K562 (cell line): ENCODE measurements around the gene DUSP5. TPM values are rescaled to one million over a fixed set of nuclear protein-coding genes. Genes with fewer than 3 reads are reported as not detected.

Source experiments
- ATAC-seq: fragments of 200-7000 bp; cut with Tn5 transposase; 3 replicates; pipeline ENCODE4 v1.9.1; 2020; ENCODE audit warnings: moderate library complexity
- BruUV-seq: library from RNA; stranded (reverse); fragments of 400-500 nt; replicated peaks from 2 replicates; lab custom pipeline; 2021; lab: Mats Ljungman, UMichigan
- CTCF ChIA-PET: fragments of 300-600 bp; formaldehyde crosslinking; extraction: SDS; loops from one replicate; lab custom pipeline; 2021; ENCODE audit warnings: low intra/inter-chr PET ratio; lab: Yijun Ruan, JAX
- POLR2A ChIA-PET: fragments of 300-600, 350-650 bp; sonication (Branson Sonifier 250); formaldehyde crosslinking; extraction: SDS; loops from one replicate; lab custom pipeline; 2021; ENCODE audit warnings: antibody characterized with exemption, inconsistent platforms; lab: Yijun Ruan, JAX
- DNase-seq, 4 experiments: peaks; one replicate each; pipeline versions ENCODE4 v3.0.0 to v3.0.0-alpha.2; 2011 to 2018; ENCODE audit warnings: low spot score in 3 of 4, mixed read lengths in 3 of 4; ENCODE audit errors: extremely low read depth in 1 of 4
- FAIRE-seq: peaks from 2 replicates; lab custom pipeline; 2011; peaks lifted over from hg19 to GRCh38; lab: Jason Lieb, UNC
- H2AFZ ChIP-seq: 2 replicates; pipeline ENCODE4 v1.6.0; 2011; ENCODE audit warnings: low read depth, low read length, control low read depth, inconsistent platforms
- H3K27ac ChIP-seq: fragments of 200-600 bp; 3 replicates; pipeline ENCODE4 v1.8.0; 2011; ENCODE audit warnings: low read depth, mild to moderate bottlenecking, control low read depth, inconsistent platforms, low read length, moderate library complexity, mixed read lengths; ENCODE audit errors: extremely low read depth
- H3K27me3 ChIP-seq, 2 experiments: fragments of 300-600 bp in 1 of 2; 2 replicates in 1 of 2; 3 replicates in 1 of 2; pipeline versions ENCODE4 v1.6.0 to v1.8.0; 2011; ENCODE audit warnings: inconsistent platforms in 2 of 2, low read length in 2 of 2, mild to moderate bottlenecking in 1 of 2, mixed read lengths in 1 of 2, moderate library complexity in 1 of 2; ENCODE audit not compliant: control insufficient read depth in 2 of 2, insufficient read depth in 2 of 2
- H3K36me3 ChIP-seq: fragments of 300-600 bp; 3 replicates; pipeline ENCODE4 v1.8.0; 2011; ENCODE audit warnings: mild to moderate bottlenecking, low read length, inconsistent platforms; ENCODE audit not compliant: control insufficient read depth, insufficient read depth
- H3K4me1 ChIP-seq, 2 experiments: fragments of 200-600 bp in 1 of 2; replicated peaks in 1 of 2; 2 replicates in 1 of 2; 3 replicates in 1 of 2; pipeline versions ENCODE4 v1.5.1 to v1.8.0; 2011; ENCODE audit warnings: inconsistent platforms in 2 of 2, low read length in 2 of 2, mild to moderate bottlenecking in 1 of 2, mixed read lengths in 1 of 2, moderate library complexity in 1 of 2; ENCODE audit not compliant: control insufficient read depth in 2 of 2, insufficient read depth in 2 of 2
- H3K4me2 ChIP-seq: 2 replicates; pipeline ENCODE4 v1.6.1; 2011; ENCODE audit warnings: low read length, control low read depth, inconsistent platforms, mixed read lengths; ENCODE audit not compliant: insufficient read depth
- H3K4me3 ChIP-seq: fragments of 200-600 bp; sonication (generic), shearing (Covaris generic); 2 replicates; pipeline ENCODE4 v1.5.1; 2016; ENCODE audit warnings: control low read depth, inconsistent platforms
- H3K79me2 ChIP-seq: fragments of 200-600 bp; 3 replicates; pipeline ENCODE4 v1.8.0; 2011; ENCODE audit warnings: low read length, inconsistent platforms; ENCODE audit not compliant: control insufficient read depth, insufficient read depth
- H3K9ac ChIP-seq, 2 experiments: 2 replicates each; pipeline versions ENCODE4 v1.6.0 to v1.6.1; 2011; ENCODE audit warnings: low read depth in 2 of 2, low read length in 2 of 2, control low read depth in 1 of 2, inconsistent platforms in 1 of 2, mild to moderate bottlenecking in 1 of 2, mixed read lengths in 1 of 2; ENCODE audit not compliant: insufficient read depth in 1 of 2
- H3K9me1 ChIP-seq: one replicate; pipeline ENCODE4 v1.6.0; 2011; ENCODE audit warnings: inconsistent platforms, mild to moderate bottlenecking, low read length, moderate library complexity; ENCODE audit not compliant: control insufficient read depth, insufficient read depth
- H3K9me3 ChIP-seq: replicated peaks from 2 replicates; pipeline ENCODE4 v1.5.1; 2011; ENCODE audit warnings: low read depth, low read length, inconsistent platforms; ENCODE audit not compliant: control insufficient read depth, insufficient read depth
- H4K20me1 ChIP-seq: replicated peaks from 2 replicates; pipeline ENCODE4 v1.6.1; 2011; ENCODE audit warnings: low read length, inconsistent platforms, mixed read lengths; ENCODE audit not compliant: control insufficient read depth, insufficient read depth
- BCOR ChIP-seq: fragments of 450-650 bp; IDR thresholded peaks from 2 replicates; pipeline ENCODE4 v1.6.1; 2016
- KDM1A ChIP-seq, 2 experiments: fragments of 450-650 bp; IDR thresholded peaks; 2 replicates each; pipeline ENCODE4 v1.6.1; 2016; ENCODE audit warnings: mild to moderate bottlenecking in 2 of 2
- MECOM ChIP-seq: fragments of 250-450 bp; sonication (Bioruptor Pico); IDR thresholded peaks from 2 replicates; pipeline ENCODE4 v1.8.0; 2022; ENCODE audit warnings: inconsistent platforms
- RBM25 ChIP-seq: fragments of 200-400 bp; formaldehyde crosslinking; IDR thresholded peaks from 2 replicates; pipeline ENCODE4 v1.6.1; 2018; ENCODE audit warnings: low read length, low read depth, moderate library complexity; ENCODE audit not compliant: severe bottlenecking
- SMARCA5 ChIP-seq: fragments of 450-650 bp; IDR thresholded peaks from 2 replicates; pipeline ENCODE4 v1.6.1; 2016
- SPI1 ChIP-seq: IDR thresholded peaks from 2 replicates; pipeline ENCODE4 v1.6.1; 2011; ENCODE audit warnings: low read depth, low read length, control low read depth, borderline replicate concordance
- ZFP36 ChIP-seq: fragments of 150-350 bp; IDR thresholded peaks from 2 replicates; pipeline ENCODE4 v1.6.1; 2018; ENCODE audit warnings: low read length, low read depth; ENCODE audit not compliant: partially characterized antibody
- ZNF175 ChIP-seq: fragments of 200-800 bp; sonication (Bioruptor generic); IDR thresholded peaks from 2 replicates; pipeline ENCODE4 v1.6.1; 2016; ENCODE audit warnings: low read depth, mild to moderate bottlenecking, missing genetic modification characterization, missing compliant biosample characterization
- ZNF436 ChIP-seq: fragments of 250-450, 450-650 bp; sonication (Bioruptor Pico); formaldehyde crosslinking; IDR thresholded peaks from 2 replicates; pipeline ENCODE4 v1.7.0; 2020; ENCODE audit warnings: mild to moderate bottlenecking
- WGBS: fragments of 100-300 bp; shearing (Covaris generic); methylation state at CpG from one replicate; pipeline ENCODE4 v1.1.6; 2016; ENCODE audit warnings: low coverage, mixed read lengths; ENCODE audit not compliant: insufficient coverage; ENCODE audit errors: missing lambda C conversion rate; 5-methylcytosine and 5-hydroxymethylcytosine counted together
- in situ Hi-C: fragments of 300-500 bp; cut with MboI; formaldehyde crosslinking; loops from 4 replicates; pipeline ENCODE4 v1.15.0; 2018; ENCODE audit warnings: inconsistent platforms, mixed read lengths
- intact Hi-C: fragments of 100-400 bp; cut with micrococcal nuclease; formaldehyde crosslinking; loops from 2 replicates; pipeline ENCODE4 v1.14.2; 2022
- polyA plus RNA-seq, 8 experiments: library from polyadenylated mRNA; depleted of rRNA in 4 of 8; stranded (reverse) in 5 of 8; unstranded in 3 of 8; fragments of >200 nt; fragmentation: Nextera tagmentation in 2 of 8; fragmentation: Illumina TruSeq in 1 of 8; extraction: Ambion mirVana in 2 of 8; extraction: Trizol in 1 of 8; gene quantifications; 2 replicates each; pipeline versions ENCODE4 v1.2.1 to v1.2.3, GENCODE V29; 2011 to 2014; ENCODE audit warnings: inconsistent platforms in 1 of 8, missing spikeins in 1 of 8
- total RNA-seq, 7 experiments: library from RNA; depleted of rRNA in 6 of 7; stranded (reverse); fragments of >200 nt in 6 of 7; fragmentation: Illumina TruSeq in 2 of 7; extraction: Trizol in 2 of 7; gene quantifications; 2 replicates each; pipeline versions ENCODE4 v1.2.1 to v1.2.3, GENCODE V29; 2011 to 2021; ENCODE audit warnings: low replicate concordance in 1 of 7
- TF ChIP-seq, protein P1 (sequence below): IDR thresholded peaks from 3 replicates; pipeline ENCODE4 v1.6.1; 2011; ENCODE audit warnings: borderline replicate concordance, mild to moderate bottlenecking, moderate library complexity; ENCODE audit not compliant: insufficient read length; ENCODE audit errors: extremely low read depth

DUSP5 gene
- total and polyA plus RNA-seq, 9 of the 15 experiments (the other 6 are each of a cell fraction or from before 2014, with no cell fraction given): 0.49 to 3.4 (median 2.0) TPM

DNA sequence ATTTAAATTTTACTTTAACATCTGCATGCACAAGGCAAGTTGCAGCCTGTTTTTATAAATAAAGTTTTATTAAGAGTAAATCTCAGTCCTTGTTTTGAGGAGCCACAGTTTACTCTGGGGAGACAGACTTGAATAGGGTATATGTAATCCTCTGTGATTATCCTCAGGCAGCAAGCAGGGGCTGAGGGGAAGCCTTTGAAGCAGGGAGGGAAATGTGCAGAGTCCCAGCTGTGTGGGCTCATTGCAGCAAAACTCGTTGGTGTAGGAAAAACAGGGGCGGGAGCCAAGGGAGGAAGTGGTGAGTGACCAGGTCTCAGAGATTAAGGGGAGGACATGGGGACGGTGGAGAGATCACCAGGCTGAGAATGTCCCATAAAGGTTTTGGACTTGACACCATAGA, 35.4 kb downstream of the DUSP5 start (continued):
- TF ChIP-seq SPI1: peak; percentile 83
- TF ChIP-seq, all 486 proteins: peak for 3

DNA sequence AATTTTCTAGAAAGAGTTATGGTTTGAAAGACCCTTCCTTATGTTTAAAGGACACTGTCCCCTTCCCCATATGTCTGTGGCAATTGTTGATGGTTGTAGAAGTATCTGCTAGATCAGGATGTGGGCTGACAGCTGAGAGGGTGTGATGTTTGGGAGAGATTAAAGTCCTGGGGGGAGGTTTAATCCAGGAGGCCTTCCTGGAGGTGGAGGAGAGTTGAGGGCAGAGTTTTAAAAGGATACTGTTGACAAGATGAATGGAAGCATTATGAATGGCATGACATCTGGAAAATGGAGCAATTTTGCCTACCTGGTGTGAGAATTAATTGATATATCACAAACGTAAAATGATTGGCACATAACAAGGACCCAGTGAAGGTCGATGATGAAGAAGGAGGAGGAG, 36.9 kb downstream of the DUSP5 start:
- H3K9me3 ChIP-seq: no peaks in the 10 kb centered on the region
- H3K36me3 ChIP-seq: no peaks in the 10 kb centered on the region
- no peak for ATAC-seq
- TF ChIP-seq ZNF436 (CRISPR knock-in tag) (peak; percentile 83), SMARCA5 (0 out of 2 replicates have a peak, but pooled peaks have one; percentile 32), MECOM (no peak), RBM25 (peak; percentile 63), ZNF175 (CRISPR knock-in tag) (no peak), ZFP36 (peak; percentile 98), KDM1A (IDR thresholded peaks at IDR 0.05) (peak in 1 of 2 experiments; percentile 9; a peak in 1 of 4 replicates), BCOR (peak; percentile 69)
- TF ChIP-seq, protein P1, sequence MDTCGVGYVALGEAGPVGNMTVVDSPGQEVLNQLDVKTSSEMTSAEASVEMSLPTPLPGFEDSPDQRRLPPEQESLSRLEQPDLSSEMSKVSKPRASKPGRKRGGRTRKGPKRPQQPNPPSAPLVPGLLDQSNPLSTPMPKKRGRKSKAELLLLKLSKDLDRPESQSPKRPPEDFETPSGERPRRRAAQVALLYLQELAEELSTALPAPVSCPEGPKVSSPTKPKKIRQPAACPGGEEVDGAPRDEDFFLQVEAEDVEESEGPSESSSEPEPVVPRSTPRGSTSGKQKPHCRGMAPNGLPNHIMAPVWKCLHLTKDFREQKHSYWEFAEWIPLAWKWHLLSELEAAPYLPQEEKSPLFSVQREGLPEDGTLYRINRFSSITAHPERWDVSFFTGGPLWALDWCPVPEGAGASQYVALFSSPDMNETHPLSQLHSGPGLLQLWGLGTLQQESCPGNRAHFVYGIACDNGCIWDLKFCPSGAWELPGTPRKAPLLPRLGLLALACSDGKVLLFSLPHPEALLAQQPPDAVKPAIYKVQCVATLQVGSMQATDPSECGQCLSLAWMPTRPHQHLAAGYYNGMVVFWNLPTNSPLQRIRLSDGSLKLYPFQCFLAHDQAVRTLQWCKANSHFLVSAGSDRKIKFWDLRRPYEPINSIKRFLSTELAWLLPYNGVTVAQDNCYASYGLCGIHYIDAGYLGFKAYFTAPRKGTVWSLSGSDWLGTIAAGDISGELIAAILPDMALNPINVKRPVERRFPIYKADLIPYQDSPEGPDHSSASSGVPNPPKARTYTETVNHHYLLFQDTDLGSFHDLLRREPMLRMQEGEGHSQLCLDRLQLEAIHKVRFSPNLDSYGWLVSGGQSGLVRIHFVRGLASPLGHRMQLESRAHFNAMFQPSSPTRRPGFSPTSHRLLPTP: peak; percentile 35
- no peak overlapping the region for H3K27ac ChIP-seq
- H3K9ac ChIP-seq: no peak overlapping the region
- no TSS peak for BruUV-seq
- ChIA-PET POLR2A (no interaction called here), CTCF (no interaction called here)
- no peaks in the 10 kb centered on the region for H3K27me3 ChIP-seq
- no peaks in the 10 kb centered on the region for H3K79me2 ChIP-seq
- no peak for DNase-seq
- no peaks in the 10 kb centered on the region for H4K20me1 ChIP-seq
- H2AFZ ChIP-seq: no peak overlapping the region
- H3K4me3 ChIP-seq: no peak overlapping the region
- FAIRE-seq: no peak
- in situ Hi-C loops: loop anchor here (25.0 kb wide), 1 partner anchor 397 kb away; no protein-coding TSS in a partner anchor
- peaks cover 4 to 6% of the 10 kb centered on the region in 2 experiments; a peak in 4 of 5 replicates for H3K4me1 ChIP-seq
- H3K9me1 ChIP-seq: no peaks in the 10 kb centered on the region
- intact Hi-C loops: no loop called here
- 17% methylated on average over 2 of the region's 2 CpGs for WGBS
- no peak overlapping the region for H3K4me2 ChIP-seq
